Measurements from ENCODE around the gene GDF9.

GDF9 gene

GRCh38 chr5:132822650-132823480 is 43.4 kb downstream of the GDF9 start:
- DNase-seq (ENCODE audit: low read depth) = no peak
- no peak overlapping the region for H3K4me3 ChIP-seq (ENCODE audit: control insufficient read depth, low read depth, low read length)
- TF ChIP-seq, protein P1, sequence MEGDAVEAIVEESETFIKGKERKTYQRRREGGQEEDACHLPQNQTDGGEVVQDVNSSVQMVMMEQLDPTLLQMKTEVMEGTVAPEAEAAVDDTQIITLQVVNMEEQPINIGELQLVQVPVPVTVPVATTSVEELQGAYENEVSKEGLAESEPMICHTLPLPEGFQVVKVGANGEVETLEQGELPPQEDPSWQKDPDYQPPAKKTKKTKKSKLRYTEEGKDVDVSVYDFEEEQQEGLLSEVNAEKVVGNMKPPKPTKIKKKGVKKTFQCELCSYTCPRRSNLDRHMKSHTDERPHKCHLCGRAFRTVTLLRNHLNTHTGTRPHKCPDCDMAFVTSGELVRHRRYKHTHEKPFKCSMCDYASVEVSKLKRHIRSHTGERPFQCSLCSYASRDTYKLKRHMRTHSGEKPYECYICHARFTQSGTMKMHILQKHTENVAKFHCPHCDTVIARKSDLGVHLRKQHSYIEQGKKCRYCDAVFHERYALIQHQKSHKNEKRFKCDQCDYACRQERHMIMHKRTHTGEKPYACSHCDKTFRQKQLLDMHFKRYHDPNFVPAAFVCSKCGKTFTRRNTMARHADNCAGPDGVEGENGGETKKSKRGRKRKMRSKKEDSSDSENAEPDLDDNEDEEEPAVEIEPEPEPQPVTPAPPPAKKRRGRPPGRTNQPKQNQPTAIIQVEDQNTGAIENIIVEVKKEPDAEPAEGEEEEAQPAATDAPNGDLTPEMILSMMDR (IDR thresholded peaks at IDR 0.05; ENCODE audit: control insufficient read depth, insufficient read depth, low read depth, low read length, missing control alignments) = no peak

DNA sequence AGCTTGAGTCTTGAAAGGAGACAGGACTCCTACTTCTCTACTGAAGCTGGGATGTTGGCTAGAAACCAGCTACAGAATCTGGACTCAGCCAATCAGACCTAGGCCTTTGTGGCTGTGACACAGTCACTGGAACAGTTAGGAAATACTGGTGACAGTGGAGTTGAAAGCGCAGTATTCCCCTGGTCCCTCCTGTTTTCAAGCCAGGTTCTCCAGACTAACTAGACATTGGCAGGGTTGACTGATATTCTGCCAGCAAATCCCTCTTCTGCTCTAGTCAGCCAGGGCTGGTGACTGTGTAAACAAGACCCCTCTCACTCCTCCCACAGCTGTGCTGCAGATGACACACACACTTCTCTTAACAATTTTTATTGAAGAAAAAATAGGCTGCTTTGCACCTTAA is 44.5 kb downstream of the GDF9 start:
- DNase-seq (ENCODE audit: low read depth) = no peak
- TF ChIP-seq, protein P1 (IDR thresholded peaks at IDR 0.05; ENCODE audit: control insufficient read depth, insufficient read depth, low read depth, low read length, missing control alignments) = no peak
- H3K4me3 ChIP-seq (ENCODE audit: control insufficient read depth, low read depth, low read length) = no peak overlapping the region

GRCh38 chr5:132821350-132821749 is 44.9 kb downstream of the GDF9 start:
- DNase-seq (ENCODE audit: low read depth) = no peak

DNA sequence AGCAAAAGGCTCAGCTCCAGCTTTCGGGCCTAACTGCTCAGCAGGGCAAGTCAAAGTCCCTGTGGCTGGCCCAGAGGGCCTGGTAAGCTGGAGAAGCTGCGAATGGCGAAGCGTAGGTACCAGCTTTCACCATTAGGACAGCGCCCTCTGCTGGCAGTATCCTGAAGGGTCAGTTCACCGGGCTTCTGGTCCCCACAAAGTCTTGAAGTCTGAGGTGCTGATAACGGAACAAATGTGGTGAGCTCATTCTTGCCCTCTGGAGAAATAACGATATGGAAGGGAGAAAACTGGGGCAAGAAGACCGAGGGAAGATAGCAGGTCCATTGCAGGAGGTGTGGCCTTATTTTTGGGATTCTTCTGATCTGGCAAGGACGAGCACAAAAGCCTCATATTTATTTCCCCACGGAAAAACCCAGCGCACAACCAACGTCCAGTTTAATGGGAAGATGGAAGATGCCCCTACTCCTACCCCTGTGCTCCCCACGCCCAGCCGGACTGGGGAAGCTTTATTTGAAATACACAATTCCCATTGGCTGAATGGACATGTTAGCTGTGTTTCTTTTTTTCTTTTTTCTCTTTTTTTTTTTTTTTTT is 46.0 kb downstream of the GDF9 start:
- H3K4me3 ChIP-seq (ENCODE audit: control insufficient read depth, low read depth, low read length) = no peak overlapping the region
- DNase-seq (ENCODE audit: low read depth) = peak; percentile 76
- TF ChIP-seq, protein P1 (IDR thresholded peaks at IDR 0.05; ENCODE audit: control insufficient read depth, insufficient read depth, low read depth, low read length, missing control alignments) = peak; percentile 88

More at GRCh38 chr5:132821350-132821749, 44.9 kb downstream of the GDF9 start:
- TF ChIP-seq, protein P1 (IDR thresholded peaks at IDR 0.05; ENCODE audit: control insufficient read depth, insufficient read depth, low read depth, low read length, missing control alignments) = no peak
- H3K4me3 ChIP-seq (ENCODE audit: control insufficient read depth, low read depth, low read length) = no peak overlapping the region

- no peak overlapping the region for H3K4me3 ChIP-seq (ENCODE audit: control insufficient read depth, low read depth, low read length)
- no peak for DNase-seq (ENCODE audit: low read depth)
- TF ChIP-seq, protein P1 (IDR thresholded peaks at IDR 0.05; ENCODE audit: control insufficient read depth, insufficient read depth, low read depth, low read length, missing control alignments) = no peak
These were observed 46.8 kb downstream of the GDF9 start for GRCh38 chr5:132819468-132819867.

GRCh38 chr5:132817011-132817410 is 49.3 kb downstream of the GDF9 start:
- no peak for DNase-seq (ENCODE audit: low read depth)
- H3K4me3 ChIP-seq (ENCODE audit: control insufficient read depth, low read depth, low read length) = no peak overlapping the region
- TF ChIP-seq, protein P1 (IDR thresholded peaks at IDR 0.05; ENCODE audit: control insufficient read depth, insufficient read depth, low read depth, low read length, missing control alignments) = no peak

All from AG09309 (cell line).